Smooth muscle cell (in vitro differentiated cells): ENCODE measurements around the gene PROX1. TPM values are rescaled to one million over a fixed set of nuclear protein-coding genes. Genes with fewer than 3 reads are reported as not detected.

ENCODE experiments used
- DNase-seq: peaks from one replicate; lab custom pipeline; 2025; ENCODE audit not compliant: unreplicated experiment; lab: John Stamatoyannopoulos, UW
- H2AFZ ChIP-seq: fragments of 200-600 bp; sonication (generic); 2 replicates; pipeline ENCODE4 v1.6.0; 2016; ENCODE audit warnings: antibody characterized with exemption, low read depth, mild to moderate bottlenecking
- H3F3A ChIP-seq: fragments of 200-600 bp; sonication (generic); 2 replicates; pipeline ENCODE4 v1.6.0; 2017; ENCODE audit warnings: antibody characterized with exemption, low read depth
- H3K27ac ChIP-seq: fragments of 200-600 bp; sonication (generic); 2 replicates; pipeline ENCODE4 v1.5.1; 2016; ENCODE audit warnings: low read depth, mild to moderate bottlenecking
- H3K27me3 ChIP-seq: fragments of 200-600 bp; sonication (generic); 2 replicates; pipeline ENCODE4 v1.6.1; 2016; ENCODE audit warnings: low read depth, mild to moderate bottlenecking
- H3K36me3 ChIP-seq: fragments of 200-600 bp; sonication (generic); 2 replicates; pipeline ENCODE4 v1.5.1; 2016; ENCODE audit warnings: low read depth
- H3K4me1 ChIP-seq: fragments of 200-600 bp; sonication (generic); 2 replicates; pipeline ENCODE4 v1.5.1; 2016; ENCODE audit warnings: low read depth
- H3K4me2 ChIP-seq: fragments of 200-600 bp; sonication (generic); 2 replicates; pipeline ENCODE4 v1.6.0; 2016; ENCODE audit warnings: mild to moderate bottlenecking
- H3K4me3 ChIP-seq: fragments of 200-600 bp; sonication (generic); 2 replicates; pipeline ENCODE4 v1.5.1; 2016; ENCODE audit warnings: mild to moderate bottlenecking
- H3K79me2 ChIP-seq: fragments of 200-600 bp; sonication (generic); 2 replicates; pipeline ENCODE4 v1.6.0; 2016; ENCODE audit warnings: low read depth, mild to moderate bottlenecking
- H3K9ac ChIP-seq: fragments of 200-600 bp; sonication (generic); 2 replicates; pipeline ENCODE4 v1.6.0; 2016; ENCODE audit warnings: low read depth
- H3K9me3 ChIP-seq: fragments of 200-600 bp; sonication (generic); replicated peaks from 2 replicates; pipeline ENCODE4 v1.5.1; 2016; ENCODE audit warnings: low read depth
- H4K20me1 ChIP-seq: fragments of 200-600 bp; sonication (generic); 2 replicates; pipeline ENCODE4 v1.6.0; 2016; ENCODE audit warnings: low read depth
- CTCF ChIP-seq: fragments of 200-600 bp; sonication (generic); IDR thresholded peaks from 2 replicates; pipeline ENCODE4 v1.5.1; 2017; ENCODE audit warnings: borderline replicate concordance, mild to moderate bottlenecking, antibody characterized with exemption; ENCODE audit not compliant: insufficient read depth, poor library complexity, severe bottlenecking
- WGBS: methylation state at CpG from one replicate; pipeline ENCODE4 v1.1.7; 2016; ENCODE audit warnings: low lambda C conversion rate; 5-methylcytosine and 5-hydroxymethylcytosine counted together
- polyA plus RNA-seq: library from polyadenylated mRNA; unstranded; fragments of >200 nt; fragmentation: Nextera tagmentation; extraction: Ambion mirVana; gene quantifications from 2 replicates; pipeline ENCODE4 v1.2.1, GENCODE V29; 2016
- total RNA-seq: library from RNA; depleted of rRNA; stranded (reverse); fragments of >200 nt; gene quantifications from 2 replicates; pipeline ENCODE4 v1.2.3, GENCODE V29; 2014

Gene PROX1
- total and polyA plus RNA-seq, 2 experiments from 2014 or later = 0.24 to 2.9 TPM

GRCh38 chr1:214044438-214045214, 56.9 kb downstream of the PROX1 start:
- no peaks in the 10 kb centered on the region for H3K79me2 ChIP-seq
- no peaks in the 10 kb centered on the region for H4K20me1 ChIP-seq
- no peak overlapping the region for H3K4me3 ChIP-seq
- DNase-seq = no peak
- WGBS = 97% methylated on average over 4 of the region's 4 CpGs
- H3K4me2 ChIP-seq = no peak overlapping the region
- no peaks in the 10 kb centered on the region for H3K27me3 ChIP-seq
- no peak overlapping the region for H3K9ac ChIP-seq
- H3K9me3 ChIP-seq = no peaks in the 10 kb centered on the region
- H3K4me1 ChIP-seq = no peaks in the 10 kb centered on the region
- no peaks in the 10 kb centered on the region for H3K36me3 ChIP-seq
- H3F3A ChIP-seq = no peaks in the 10 kb centered on the region
- no peak overlapping the region for H2AFZ ChIP-seq
- TF ChIP-seq CTCF = no peak
- H3K27ac ChIP-seq = no peak overlapping the region

GRCh38 chr1:214050513-214051401, 63.0 kb downstream of the PROX1 start:
- Histone ChIP-seq H3K36me3 (no peaks in the 10 kb centered on the region), H2AFZ (no peak overlapping the region), H3F3A (no peaks in the 10 kb centered on the region), H3K27me3 (no peaks in the 10 kb centered on the region), H3K4me2 (no peak overlapping the region), H3K27ac (no peak overlapping the region), H3K4me3 (no peak overlapping the region), H3K9ac (no peak overlapping the region), H3K9me3 (no peaks in the 10 kb centered on the region), H3K4me1 (no peaks in the 10 kb centered on the region), H3K79me2 (no peaks in the 10 kb centered on the region), H4K20me1 (no peaks in the 10 kb centered on the region)
- no peak for TF ChIP-seq CTCF
- WGBS = 35% methylated on average over 9 of the region's 9 CpGs
- no peak for DNase-seq

GRCh38 chr1:214051786-214052185, 64.0 kb downstream of the PROX1 start:
- no peaks in the 10 kb centered on the region for H3F3A ChIP-seq
- no peaks in the 10 kb centered on the region for H3K4me1 ChIP-seq
- no peaks in the 10 kb centered on the region for H3K79me2 ChIP-seq
- no peak overlapping the region for H3K27ac ChIP-seq
- TF ChIP-seq CTCF = no peak
- no peak overlapping the region for H3K4me3 ChIP-seq
- no peaks in the 10 kb centered on the region for H4K20me1 ChIP-seq
- H2AFZ ChIP-seq = no peak overlapping the region
- WGBS = 92% methylated on average over 4 of the region's 4 CpGs
- no peaks in the 10 kb centered on the region for H3K36me3 ChIP-seq
- no peak for DNase-seq
- H3K4me2 ChIP-seq = no peak overlapping the region
- no peaks in the 10 kb centered on the region for H3K27me3 ChIP-seq
- H3K9ac ChIP-seq = no peak overlapping the region
- no peaks in the 10 kb centered on the region for H3K9me3 ChIP-seq
